ACC112 (cell line): Measurements from ENCODE around the gene DDOST.

Experiments
- H2AFZ ChIP-seq: fragments of 200-600 bp; sonication (generic); one replicate; pipeline ENCODE4 v1.6.0; 2017; ENCODE audit warnings: antibody characterized with exemption, low read length; ENCODE audit not compliant: unreplicated experiment
- H3K27ac ChIP-seq: fragments of 200-600 bp; sonication (generic); 2 replicates; pipeline ENCODE4 v1.5.1; 2014; ENCODE audit warnings: low read depth, mild to moderate bottlenecking, antibody characterized with exemption, low read length, moderate library complexity
- H3K27me3 ChIP-seq: fragments of 200-600 bp; sonication (generic); 2 replicates; pipeline ENCODE4 v1.6.1; 2014; ENCODE audit warnings: mild to moderate bottlenecking, antibody characterized with exemption, low read length, moderate library complexity, mixed read lengths; ENCODE audit not compliant: insufficient read depth
- H3K36me3 ChIP-seq: fragments of 200-600 bp; sonication (generic); 2 replicates; pipeline ENCODE4 v1.6.1; 2016; ENCODE audit warnings: mild to moderate bottlenecking, antibody characterized with exemption, low read length, moderate library complexity, mixed read lengths; ENCODE audit not compliant: insufficient read depth
- H3K4me1 ChIP-seq: fragments of 200-600 bp; sonication (generic); one replicate; pipeline ENCODE4 v1.6.1; 2016; ENCODE audit warnings: low read length, mixed read lengths; ENCODE audit not compliant: insufficient read depth, unreplicated experiment, control insufficient read depth
- H3K4me3 ChIP-seq: fragments of 200-600 bp; sonication (generic); 2 replicates; pipeline ENCODE4 v1.5.1; 2014; ENCODE audit warnings: mild to moderate bottlenecking, low read depth, low read length
- H3K79me2 ChIP-seq: fragments of 200-600 bp; sonication (generic); one replicate; pipeline ENCODE4 v1.6.0; 2016; ENCODE audit warnings: low read length; ENCODE audit not compliant: control insufficient read depth, unreplicated experiment, insufficient read depth

DDOST gene

DNA sequence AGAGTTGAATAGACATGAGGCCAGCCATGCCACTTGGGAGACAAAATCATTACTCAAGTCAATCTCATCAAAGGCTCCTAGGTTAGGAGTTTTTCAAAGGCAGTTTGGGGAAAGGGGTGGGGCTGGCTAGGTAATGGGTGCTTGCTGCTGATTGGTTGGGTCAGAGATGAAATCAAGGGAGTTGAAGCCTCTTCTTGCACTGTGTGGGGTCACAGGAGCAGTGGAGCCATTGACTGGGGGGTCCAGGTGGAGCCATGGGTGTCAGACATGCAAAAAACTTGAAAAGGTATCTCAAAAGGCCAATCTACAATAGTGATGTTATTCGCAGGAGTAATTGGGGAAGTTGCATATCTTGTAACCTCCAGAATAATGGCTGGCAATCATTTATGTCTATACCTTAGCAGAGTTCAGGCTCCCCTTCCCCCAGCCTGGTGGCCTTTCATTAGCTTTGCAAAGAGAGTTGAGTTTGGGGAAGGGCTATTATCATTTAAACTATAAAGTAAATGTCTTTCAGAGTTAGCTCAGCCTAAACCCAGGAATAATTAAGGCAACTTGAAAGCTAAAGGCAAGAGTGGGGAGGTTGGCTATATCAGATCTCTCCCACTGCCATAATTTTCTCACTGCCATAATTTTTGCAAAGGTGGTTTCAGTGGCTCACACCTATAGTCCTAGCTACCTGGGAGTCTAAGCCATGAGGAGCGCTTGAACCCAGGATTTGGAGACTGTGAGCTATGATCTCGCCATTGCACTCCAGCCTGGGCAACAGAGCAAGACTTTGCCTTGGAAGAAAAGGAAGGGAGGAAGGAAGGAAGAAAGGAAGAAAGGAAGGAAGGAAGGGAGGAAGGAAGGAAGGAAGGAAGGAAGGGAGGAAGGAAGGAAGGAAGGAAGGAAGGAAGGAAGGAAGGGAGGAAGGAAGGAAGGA is 35.7 kb downstream of the DDOST start:
- Histone ChIP-seq H3K27ac (no peak overlapping the region), H3K79me2 (no peaks in the 10 kb centered on the region), H2AFZ (no peak overlapping the region), H3K36me3 (no peaks in the 10 kb centered on the region), H3K4me1 (no peaks in the 10 kb centered on the region), H3K4me3 (no peak overlapping the region), H3K27me3 (no peaks in the 10 kb centered on the region)

DNA sequence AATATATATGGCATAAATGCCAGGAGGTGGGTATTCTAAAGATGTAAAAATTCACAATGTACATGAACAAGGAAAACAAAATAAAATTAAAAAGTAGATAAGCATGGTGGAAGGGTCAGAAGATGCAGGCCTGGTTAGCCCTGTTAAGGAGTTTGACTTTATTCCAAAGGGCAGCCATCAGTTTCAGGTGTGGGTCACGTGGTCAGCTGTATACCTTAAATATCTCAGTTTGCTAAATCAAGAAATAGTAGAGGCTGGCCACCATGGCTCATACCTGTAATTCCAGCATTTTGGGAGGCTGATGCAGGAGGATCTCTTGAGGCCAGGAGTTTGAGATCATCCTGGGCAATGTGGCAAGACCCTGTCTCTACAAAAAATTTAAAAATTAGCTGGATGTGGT is 36.5 kb downstream of the DDOST start:
- Histone ChIP-seq H2AFZ (peak overlapping the region; percentile 6), H3K27ac (no peak overlapping the region), H3K4me3 (no peak overlapping the region), H3K36me3 (no peaks in the 10 kb centered on the region), H3K27me3 (no peaks in the 10 kb centered on the region), H3K79me2 (no peaks in the 10 kb centered on the region), H3K4me1 (no peaks in the 10 kb centered on the region)

GRCh38 chr1:20621012-20621411 is 40.2 kb downstream of the DDOST start:
- H3K79me2 ChIP-seq: no peaks in the 10 kb centered on the region
- no peak overlapping the region for H3K4me3 ChIP-seq
- no peak overlapping the region for H2AFZ ChIP-seq
- H3K27ac ChIP-seq: no peak overlapping the region
- H3K36me3 ChIP-seq: no peaks in the 10 kb centered on the region
- H3K27me3 ChIP-seq: no peaks in the 10 kb centered on the region
- H3K4me1 ChIP-seq: no peaks in the 10 kb centered on the region

GRCh38 chr1:20619999-20620398 is 41.2 kb downstream of the DDOST start:
- no peaks in the 10 kb centered on the region for H3K36me3 ChIP-seq
- no peaks in the 10 kb centered on the region for H3K79me2 ChIP-seq
- H3K27me3 ChIP-seq: no peaks in the 10 kb centered on the region
- no peaks in the 10 kb centered on the region for H3K4me1 ChIP-seq
- no peak overlapping the region for H3K27ac ChIP-seq
- no peak overlapping the region for H3K4me3 ChIP-seq
- H2AFZ ChIP-seq: no peak overlapping the region

GRCh38 chr1:20618550-20618949 is 42.6 kb downstream of the DDOST start:
- Histone ChIP-seq H3K36me3 (no peaks in the 10 kb centered on the region), H3K79me2 (no peaks in the 10 kb centered on the region), H3K27ac (no peak overlapping the region), H3K4me1 (peaks cover 11% of the 10 kb centered on the region), H3K27me3 (no peaks in the 10 kb centered on the region), H3K4me3 (no peak overlapping the region), H2AFZ (no peak overlapping the region)

DNA sequence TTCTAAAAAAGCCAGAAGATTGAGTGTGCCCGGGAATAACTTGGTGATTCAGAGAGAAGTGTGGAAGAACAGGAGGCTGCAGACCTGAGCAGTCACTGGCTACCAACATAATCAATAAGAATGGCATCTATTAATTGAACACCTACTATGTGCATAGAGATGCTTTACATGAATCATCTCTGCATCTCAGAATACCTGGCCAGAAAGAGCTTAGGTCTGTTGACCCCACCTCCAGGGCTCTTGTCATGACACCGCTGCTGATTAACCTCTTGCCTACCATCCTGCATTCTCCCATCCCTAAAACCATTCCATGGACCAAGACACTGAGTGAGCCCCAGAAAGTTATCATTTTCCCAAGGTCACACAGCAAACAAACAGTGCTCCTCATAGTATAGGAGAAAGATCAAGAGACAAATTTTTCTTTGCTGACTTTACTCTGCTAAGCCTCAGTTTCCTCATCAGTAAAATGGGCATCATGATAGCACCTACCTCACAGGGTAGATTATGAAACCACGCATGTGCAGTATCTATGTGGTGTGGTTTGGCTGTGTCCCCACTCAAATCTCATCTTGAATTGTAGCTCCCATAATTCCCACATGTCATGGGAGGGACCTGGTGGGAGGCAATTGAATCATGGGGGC is 44.2 kb downstream of the DDOST start:
- H3K79me2 ChIP-seq: no peaks in the 10 kb centered on the region
- H3K27ac ChIP-seq: no peak overlapping the region
- H3K4me3 ChIP-seq: no peak overlapping the region
- H3K27me3 ChIP-seq: no peaks in the 10 kb centered on the region
- H3K4me1 ChIP-seq: peaks cover 17% of the 10 kb centered on the region
- no peak overlapping the region for H2AFZ ChIP-seq
- no peaks in the 10 kb centered on the region for H3K36me3 ChIP-seq

DNA sequence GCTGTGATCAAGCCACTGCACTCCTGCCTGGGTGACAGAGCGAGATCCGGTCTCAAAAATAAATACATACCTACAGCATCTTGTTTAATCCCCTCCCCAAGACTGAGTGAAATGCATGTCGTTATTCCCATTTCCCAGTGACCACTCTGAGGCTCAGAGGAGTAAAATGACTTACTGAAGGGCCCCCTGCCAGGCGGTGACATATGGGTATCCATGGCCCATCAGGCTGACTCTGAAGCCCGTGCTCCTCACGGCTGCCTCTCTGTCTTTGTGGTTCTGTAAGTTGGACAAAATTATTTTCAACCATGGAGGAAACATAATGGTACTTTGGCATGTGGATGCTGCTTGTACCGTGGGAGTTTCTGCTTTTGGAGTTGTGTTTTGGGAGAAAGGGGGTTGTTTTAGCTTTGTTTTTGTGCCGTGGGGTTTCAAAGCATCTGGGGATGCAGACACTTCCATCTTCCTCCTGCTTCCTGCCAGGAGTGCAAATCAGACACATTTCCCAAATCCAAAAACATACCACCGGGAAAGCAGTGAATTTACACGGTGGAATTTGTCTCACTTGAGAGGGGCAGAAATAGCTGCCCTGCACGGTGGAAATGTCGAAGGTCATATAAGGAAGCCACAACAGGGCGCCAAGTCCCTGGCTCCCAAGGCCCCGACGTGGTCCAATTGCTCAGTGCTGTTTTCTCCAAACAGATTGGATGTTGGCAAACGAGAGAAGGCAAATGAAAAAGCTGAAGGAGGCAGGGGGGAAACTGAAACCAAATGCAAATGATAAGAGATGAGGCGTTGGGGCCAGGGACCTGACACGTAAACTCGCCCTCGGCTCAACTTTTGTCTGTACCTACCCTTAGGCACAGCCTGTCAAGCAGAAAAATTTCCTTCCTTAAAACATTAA is 45.0 kb downstream of the DDOST start:
- Histone ChIP-seq H3K36me3 (no peaks in the 10 kb centered on the region), H2AFZ (peak overlapping the region; percentile 92), H3K4me1 (peaks cover 17% of the 10 kb centered on the region), H3K4me3 (peak overlapping the region; percentile 27; the same call in 1 of the 2 replicates), H3K79me2 (no peaks in the 10 kb centered on the region), H3K27me3 (no peaks in the 10 kb centered on the region), H3K27ac (no peak overlapping the region)

- Histone ChIP-seq H2AFZ (peak overlapping the region; percentile 84), H3K4me3 (no peak overlapping the region), H3K36me3 (no peaks in the 10 kb centered on the region), H3K27me3 (no peaks in the 10 kb centered on the region), H3K79me2 (no peaks in the 10 kb centered on the region), H3K4me1 (peaks cover 17% of the 10 kb centered on the region), H3K27ac (peak overlapping the region; percentile 84)
Observed at GRCh38 chr1:20614131-20614579, 47.0 kb downstream of the DDOST start.

DNA sequence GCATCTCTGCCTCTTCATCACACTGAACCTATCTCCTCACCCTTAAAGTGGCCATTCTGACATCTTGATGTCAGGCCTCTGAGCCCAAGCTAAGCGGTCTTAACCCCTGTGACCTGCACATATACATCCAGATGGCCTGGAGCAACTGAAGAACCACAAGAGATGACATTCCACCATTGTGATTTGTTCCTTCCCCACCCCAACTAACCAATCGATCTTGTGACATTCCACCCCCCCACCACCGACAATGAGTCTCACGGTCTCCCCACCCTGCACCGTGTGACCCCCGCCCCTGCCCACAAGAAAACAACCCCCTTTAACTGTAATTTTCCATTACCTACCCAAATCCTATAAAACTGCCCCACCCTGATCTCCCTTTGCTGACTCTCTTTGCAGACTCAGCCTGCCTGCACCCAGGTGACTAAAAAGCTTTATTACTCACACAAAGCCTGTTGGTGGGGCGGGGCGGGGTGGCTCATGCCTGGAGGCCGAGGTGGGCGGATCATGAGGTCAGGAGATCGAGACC is 48.9 kb downstream of the DDOST start:
- Histone ChIP-seq H3K4me3 (no peak overlapping the region), H2AFZ (no peak overlapping the region), H3K27me3 (no peaks in the 10 kb centered on the region), H3K27ac (no peak overlapping the region), H3K79me2 (no peaks in the 10 kb centered on the region), H3K36me3 (no peaks in the 10 kb centered on the region), H3K4me1 (peaks cover 17% of the 10 kb centered on the region)

- Histone ChIP-seq H3K27ac (no peak overlapping the region), H3K36me3 (no peaks in the 10 kb centered on the region), H3K27me3 (no peaks in the 10 kb centered on the region), H2AFZ (no peak overlapping the region), H3K79me2 (no peaks in the 10 kb centered on the region), H3K4me1 (peaks cover 17% of the 10 kb centered on the region), H3K4me3 (no peak overlapping the region)
Observed at GRCh38 chr1:20611652-20612051, 49.5 kb downstream of the DDOST start.
